HG02571 (cell line): ENCODE results near the gene LKAAEAR1.

Experiments
- ATAC-seq: cut with Tn5 transposase; IDR thresholded peaks from one replicate; pipeline ENCODE4 v1.9.1; 2021; ENCODE audit warnings: mild to moderate bottlenecking, moderate library complexity; ENCODE audit not compliant: unreplicated experiment

LKAAEAR1 gene

DNA sequence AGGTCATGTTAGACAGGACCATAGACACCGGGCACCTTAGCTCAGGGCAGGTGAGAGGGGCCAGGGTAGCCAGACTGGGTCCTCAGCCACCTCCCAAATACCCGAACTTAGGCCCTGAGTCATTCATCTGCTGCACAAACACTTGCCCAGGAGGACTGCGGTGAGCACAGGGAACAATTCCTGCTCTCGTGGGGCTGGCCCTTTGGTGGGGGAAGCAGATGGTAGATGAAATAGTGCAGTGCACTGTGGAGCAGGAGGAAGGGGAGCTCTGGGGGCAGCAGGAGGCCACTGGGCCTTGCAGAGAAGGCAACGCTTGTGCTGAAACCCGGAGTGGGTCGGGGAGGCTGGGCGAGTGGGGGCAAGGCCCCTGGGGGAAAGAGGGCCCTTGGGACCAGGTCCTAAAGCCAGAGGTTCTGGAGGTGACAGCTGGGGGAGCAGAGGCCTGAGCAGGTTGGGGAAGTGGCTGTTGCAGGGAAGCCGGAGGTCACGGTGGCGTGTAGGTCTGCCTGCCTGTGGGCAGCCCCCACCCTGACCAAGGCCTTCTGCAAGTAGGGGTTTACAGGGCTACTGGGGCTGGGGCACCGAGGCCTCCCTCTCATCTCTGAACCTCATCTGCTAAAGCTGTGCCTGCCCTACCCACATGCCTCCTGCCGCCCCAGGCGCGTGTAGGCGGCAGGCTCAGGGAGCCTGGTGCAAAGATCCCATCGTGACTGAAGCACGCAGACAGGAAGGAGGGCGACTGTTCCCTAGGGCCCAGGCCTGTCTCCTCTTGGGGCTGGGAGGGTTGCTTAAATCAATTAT is 27.8 kb upstream of the LKAAEAR1 start:
- no peak for ATAC-seq

GRCh38 chr20:64110411-64111068 is 26.3 kb upstream of the LKAAEAR1 start:
- ATAC-seq = no peak

- no peak for ATAC-seq
These were observed 25.7 kb upstream of the LKAAEAR1 start for GRCh38 chr20:64109831-64110391.

GRCh38 chr20:64108731-64109681 is 24.8 kb upstream of the LKAAEAR1 start:
- ATAC-seq = no peak

DNA sequence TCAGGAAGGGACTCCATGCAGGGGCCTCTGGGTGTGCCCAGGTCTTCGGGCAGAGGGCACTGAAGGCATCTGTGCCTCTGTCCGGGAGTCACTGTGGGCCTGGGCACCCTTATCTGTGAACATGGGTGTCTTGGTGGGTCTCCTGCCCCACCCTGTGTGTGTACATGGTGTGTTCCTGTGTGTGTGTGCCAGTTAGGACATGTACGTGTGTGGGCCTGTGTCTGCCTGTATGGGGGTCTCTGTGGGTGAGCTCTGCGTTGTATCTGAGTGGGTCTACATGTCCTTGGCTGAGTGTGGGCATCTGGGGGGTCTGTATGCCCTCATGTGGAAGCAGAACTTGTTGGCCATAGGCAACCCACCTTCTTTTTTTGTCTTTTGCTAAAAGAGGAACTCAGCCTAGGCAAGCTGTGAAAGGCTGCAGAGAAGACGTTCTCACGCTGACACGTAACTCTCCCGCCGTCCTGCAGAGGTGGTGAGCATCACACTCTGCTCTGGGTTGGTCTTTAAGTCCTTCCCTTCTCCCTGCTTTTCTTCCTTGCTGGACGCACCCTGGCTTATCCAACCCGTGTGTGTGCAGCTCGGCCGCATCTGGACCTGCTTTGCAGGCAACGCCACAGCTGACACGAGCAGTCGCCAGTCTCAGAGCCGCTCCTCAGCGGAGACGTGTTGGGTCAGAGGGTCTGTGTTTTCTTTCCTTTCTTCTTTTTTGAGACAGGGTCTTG is 23.7 kb upstream of the LKAAEAR1 start:
- no peak for ATAC-seq

GRCh38 chr20:64106981-64107735 is 23.0 kb upstream of the LKAAEAR1 start, which contains the start of gene NPBWR2:
Gene NPBWR2 (minus strand): TSS chr20:64107565. CDS start chr20:64106831, 734 bp downstream.
- no peak for ATAC-seq

DNA sequence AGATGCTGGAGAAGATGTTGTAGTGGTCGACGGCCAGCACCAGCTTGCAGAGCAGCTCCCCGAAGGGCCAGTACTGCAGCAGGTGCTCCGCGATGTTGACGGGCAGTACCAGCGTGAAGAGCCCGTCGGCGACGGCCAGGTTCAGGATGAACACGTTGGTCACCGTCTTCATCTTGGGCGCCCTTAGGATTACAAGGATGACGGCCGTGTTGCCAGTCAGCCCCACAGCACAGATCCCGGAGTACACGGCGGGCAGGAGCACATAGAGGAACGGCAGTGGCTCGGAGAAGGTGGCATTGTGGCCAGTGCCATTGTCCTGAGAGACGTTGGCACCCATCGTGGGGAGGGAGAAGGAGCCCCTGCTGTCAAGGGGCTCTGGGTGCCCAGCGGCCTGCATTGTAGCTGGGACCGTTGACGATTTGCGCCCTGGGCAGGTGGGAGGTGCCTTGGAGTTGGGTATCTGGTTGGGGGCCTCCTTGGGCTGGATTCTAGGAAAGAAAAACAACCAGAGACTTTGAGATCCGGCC is 22.3 kb upstream of the LKAAEAR1 start:
- no peak for ATAC-seq

GRCh38 chr20:64105846-64106434 is 21.7 kb upstream of the LKAAEAR1 start:
- no peak for ATAC-seq

DNA sequence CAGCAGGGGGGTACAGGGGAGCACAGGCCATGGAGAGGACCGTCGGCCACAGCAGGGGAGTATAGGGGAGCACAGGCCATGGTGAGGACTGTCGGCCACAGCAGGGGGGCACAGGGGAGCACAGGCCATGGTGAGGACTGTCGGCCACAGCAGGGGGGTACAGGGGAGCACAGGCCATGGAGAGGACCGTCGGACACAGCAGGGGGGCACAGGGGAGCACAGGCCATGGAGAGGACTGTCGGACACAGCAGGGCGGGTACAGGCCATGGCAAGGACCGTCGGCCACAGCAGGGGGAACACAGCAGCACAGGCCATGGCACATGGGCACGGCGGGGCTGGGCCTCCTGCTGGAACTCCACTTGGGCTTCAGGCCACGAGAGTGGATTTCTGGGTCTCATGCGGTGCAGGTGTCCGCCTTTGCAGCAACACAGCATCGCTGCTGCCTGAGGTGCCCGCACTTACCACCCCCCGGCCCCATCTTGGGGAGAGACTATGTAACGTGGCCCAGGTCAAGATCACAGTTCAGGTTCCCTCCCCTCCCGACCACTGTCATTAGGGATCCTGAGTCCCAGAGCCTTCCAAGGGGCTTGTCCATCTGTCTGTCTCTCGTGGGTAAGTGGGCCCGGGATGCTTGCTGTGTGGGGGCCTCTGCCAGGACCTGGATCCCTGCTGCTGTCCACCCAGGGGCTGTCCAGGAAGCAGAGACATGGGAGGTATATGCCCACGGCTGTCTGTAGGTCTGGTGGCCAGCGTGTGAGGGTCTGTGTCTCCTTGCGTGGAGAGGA is 20.7 kb upstream of the LKAAEAR1 start:
- no peak for ATAC-seq

GRCh38 chr20:64103871-64104666 is 19.9 kb upstream of the LKAAEAR1 start:
- no peak for ATAC-seq

- no peak for ATAC-seq
These were observed 18.6 kb upstream of the LKAAEAR1 start for GRCh38 chr20:64102647-64103354.

DNA sequence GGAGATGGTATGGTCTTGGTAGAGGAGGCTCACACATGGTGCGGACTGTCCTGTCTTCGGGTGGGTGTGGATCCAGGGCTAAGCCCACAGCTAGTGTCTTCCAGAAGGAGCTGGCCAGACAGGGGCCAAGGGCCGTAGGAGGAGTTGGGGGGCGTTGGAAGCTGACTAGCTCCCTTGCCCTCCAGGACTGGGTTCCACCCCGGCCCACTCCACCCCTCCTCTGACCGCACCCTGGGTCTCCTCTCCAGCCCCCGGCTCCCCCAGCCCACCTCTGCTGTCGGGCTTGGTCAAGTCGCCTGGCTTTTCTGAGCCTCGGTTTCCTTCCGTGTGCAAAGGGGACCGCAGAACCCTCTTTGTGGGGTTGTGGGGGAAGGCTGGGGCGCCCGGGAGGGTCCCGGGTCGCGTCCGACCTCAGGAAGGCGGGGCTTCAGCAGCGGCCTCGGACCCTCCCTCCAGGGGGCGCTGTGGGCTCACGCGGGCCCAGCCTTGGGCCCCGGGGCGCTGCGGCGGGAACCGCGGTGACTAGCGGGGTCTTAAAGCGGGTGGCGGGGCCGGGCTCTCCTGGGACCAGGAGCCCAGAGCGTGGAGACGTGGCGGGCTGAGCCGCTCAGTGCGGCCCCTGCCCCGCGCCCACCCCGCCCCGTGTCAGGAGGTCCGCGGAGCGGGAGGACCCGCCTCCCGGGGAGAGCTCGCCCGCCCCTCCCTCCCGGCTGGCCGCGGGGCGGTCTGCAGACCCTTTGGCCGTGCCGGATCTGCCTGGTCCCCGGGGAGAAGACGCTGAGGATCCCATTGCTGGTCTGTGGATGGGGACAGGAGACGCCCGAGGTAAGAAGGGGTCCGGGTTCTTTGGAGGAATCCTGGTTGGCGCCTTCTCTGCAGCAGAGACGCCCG is 17.8 kb upstream of the LKAAEAR1 start:
- no peak for ATAC-seq

GRCh38 chr20:64100946-64101688 is 16.9 kb upstream of the LKAAEAR1 start:
- ATAC-seq = no peak

DNA sequence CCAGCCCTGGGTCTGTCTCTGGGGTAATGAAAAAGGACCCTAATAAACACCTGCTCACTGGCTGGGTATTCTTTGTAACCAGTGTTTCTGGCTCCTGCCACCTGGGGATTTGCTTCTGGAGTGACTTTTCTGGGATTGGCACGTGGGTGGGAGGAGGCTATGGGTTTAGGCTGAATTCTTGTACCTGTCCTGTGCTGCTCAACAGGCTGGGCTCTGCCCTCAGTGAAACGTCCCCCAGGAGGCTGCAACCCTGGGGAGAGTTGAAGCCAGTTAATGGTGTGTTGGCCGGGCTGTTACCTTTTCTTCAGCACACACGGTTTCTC is 16.3 kb upstream of the LKAAEAR1 start:
- no peak for ATAC-seq

DNA sequence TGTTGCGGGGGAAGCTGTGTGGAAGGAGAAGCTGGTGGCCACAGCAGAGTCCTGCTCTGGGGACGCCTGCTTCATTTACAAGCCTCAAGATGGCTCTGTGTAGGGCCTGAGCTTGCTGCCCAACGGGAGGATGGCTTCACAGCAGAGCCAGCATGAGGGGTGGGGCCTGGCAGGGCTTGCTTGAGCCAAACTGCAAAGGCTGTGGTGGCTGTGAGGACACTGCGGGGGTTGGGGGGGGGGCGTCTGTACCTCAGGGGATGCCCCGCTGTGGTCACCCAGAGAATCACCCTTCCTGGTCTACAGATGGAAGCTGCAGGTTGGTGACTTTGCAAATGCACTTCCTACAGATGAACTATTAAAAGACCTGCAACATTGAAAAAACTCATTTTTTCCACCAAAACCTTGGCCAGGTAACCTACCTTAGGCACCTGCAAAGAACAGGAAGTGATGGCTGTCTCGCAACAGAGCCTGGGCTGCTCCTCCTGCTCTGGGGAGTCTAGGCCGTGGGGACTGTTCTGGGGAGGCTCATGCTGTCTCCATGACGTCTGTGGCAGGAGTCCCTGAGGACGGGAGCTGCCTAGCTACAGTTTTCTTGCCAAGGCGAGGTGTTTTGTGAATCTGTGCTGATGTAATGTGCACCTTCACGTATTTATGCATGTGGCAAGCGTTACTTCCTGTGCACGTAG is 15.8 kb upstream of the LKAAEAR1 start:
- no peak for ATAC-seq
